ENCODE measurements around the gene ZNF521.

Gene ZNF521

DNA sequence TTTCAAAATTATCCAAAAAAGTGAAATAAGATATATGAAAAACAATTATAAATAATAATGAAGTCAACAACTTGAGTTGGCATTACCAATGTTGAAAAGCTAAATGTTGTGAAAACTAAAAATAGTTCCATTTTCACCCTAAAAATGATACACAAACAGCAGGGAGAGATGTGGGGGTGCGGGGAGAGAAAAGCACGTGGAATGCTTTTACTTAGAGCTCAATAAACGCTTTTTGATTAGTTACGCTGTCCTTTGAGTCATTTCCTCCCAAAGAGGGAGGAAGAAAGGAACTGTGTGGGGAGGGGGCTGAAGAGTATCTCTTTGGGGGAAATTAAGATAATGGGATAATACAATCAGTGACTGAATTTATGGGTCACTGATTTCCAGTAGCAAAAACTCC lies 29.2 kb downstream of the ZNF521 start:
- H3K4me1 ChIP-seq (ENCODE audit: control extremely low read depth in 1 of 4, control insufficient read depth in 4 of 4, insufficient read depth in 4 of 4, low read length in 3 of 4) = peaks cover 0 to 13% (median 8%) of the 10 kb centered on the region in 4 experiments
- H3K36me3 ChIP-seq (ENCODE audit: control insufficient read depth in 4 of 4, insufficient read depth in 4 of 4, low read length in 3 of 4) = peaks cover 2 to 32% (median 10%) of the 10 kb centered on the region in 4 experiments
- POLR2A ChIA-PET = no interaction called here
- CTCF ChIA-PET = interaction anchor here (0.8 to 3.0 kb wide), 5 partner anchors 12 to 19 kb away, joined by 3 to 16 read pairs (median 4); no protein-coding TSS in a partner anchor
- H3K27ac ChIP-seq (ENCODE audit: insufficient read depth in 1 of 2, low read depth in 1 of 2, low read length in 2 of 2, poor library complexity in 1 of 2, severe bottlenecking in 2 of 2) = no peak overlapping the region
- no peaks in the 10 kb centered on the region for H3K27me3 ChIP-seq (replicated peaks in 2 of 5; ENCODE audit: control insufficient read depth in 4 of 5, insufficient read depth in 5 of 5, low read length in 4 of 5)
- 84% methylated on average over 4 of the region's 4 CpGs for WGBS (ENCODE audit: insufficient coverage)
- no peak overlapping the region for H3K4me3 ChIP-seq (ENCODE audit: control insufficient read depth in 1 of 7, extremely low read depth in 1 of 7, insufficient read depth in 4 of 7, low read depth in 2 of 7, low read length in 6 of 7)
- no peak for DNase-seq
- no peaks in the 10 kb centered on the region for H3K9me3 ChIP-seq (ENCODE audit: control extremely low read depth in 1 of 5, control insufficient read depth in 4 of 5, insufficient read depth in 2 of 5, low read depth in 1 of 5, low read length in 4 of 5)

- no peaks in the 10 kb centered on the region for H3K9me3 ChIP-seq (ENCODE audit: control extremely low read depth in 1 of 5, control insufficient read depth in 4 of 5, insufficient read depth in 2 of 5, low read depth in 1 of 5, low read length in 4 of 5)
- H3K36me3 ChIP-seq (ENCODE audit: control insufficient read depth in 4 of 4, insufficient read depth in 4 of 4, low read length in 3 of 4) = peaks cover 3 to 33% (median 12%) of the 10 kb centered on the region in 4 experiments
- ChIA-PET CTCF (interaction anchor here (0.8 to 1.9 kb wide), 3 partner anchors 8 to 17 kb away, joined by 3 to 6 read pairs (median 5); no protein-coding TSS in a partner anchor), POLR2A (no interaction called here)
- H3K4me1 ChIP-seq (ENCODE audit: control extremely low read depth in 1 of 4, control insufficient read depth in 4 of 4, insufficient read depth in 4 of 4, low read length in 3 of 4) = peaks cover 0 to 16% (median 2%) of the 10 kb centered on the region in 4 experiments
- 83% methylated on average over 7 of the region's 9 CpGs for WGBS (ENCODE audit: insufficient coverage)
- no peak overlapping the region for H3K4me3 ChIP-seq (ENCODE audit: control insufficient read depth in 1 of 7, extremely low read depth in 1 of 7, insufficient read depth in 4 of 7, low read depth in 2 of 7, low read length in 6 of 7)
- H3K27me3 ChIP-seq (replicated peaks in 2 of 5; ENCODE audit: control insufficient read depth in 4 of 5, insufficient read depth in 5 of 5, low read length in 4 of 5) = no peaks in the 10 kb centered on the region
- DNase-seq = no peak
- H3K27ac ChIP-seq (ENCODE audit: insufficient read depth in 1 of 2, low read depth in 1 of 2, low read length in 2 of 2, poor library complexity in 1 of 2, severe bottlenecking in 2 of 2) = no peak overlapping the region
Observed at GRCh38 chr18:25316381-25317018, 35.5 kb downstream of the ZNF521 start.

GRCh38 chr18:25314838-25315190 lies 37.2 kb downstream of the ZNF521 start:
- DNase-seq = no peak
- H3K27me3 ChIP-seq (replicated peaks in 2 of 5; ENCODE audit: control insufficient read depth in 4 of 5, insufficient read depth in 5 of 5, low read length in 4 of 5) = no peaks in the 10 kb centered on the region
- no peak overlapping the region for H3K27ac ChIP-seq (ENCODE audit: insufficient read depth in 1 of 2, low read depth in 1 of 2, low read length in 2 of 2, poor library complexity in 1 of 2, severe bottlenecking in 2 of 2)
- ChIA-PET CTCF (interaction anchor here (0.5 to 1.7 kb wide), 4 partner anchors 17 to 236 kb away, joined by 3 to 5 read pairs (median 4); no protein-coding TSS in a partner anchor), POLR2A (no interaction called here)
- peaks cover 0 to 29% (median 3%) of the 10 kb centered on the region in 4 experiments for H3K4me1 ChIP-seq (ENCODE audit: control extremely low read depth in 1 of 4, control insufficient read depth in 4 of 4, insufficient read depth in 4 of 4, low read length in 3 of 4)
- no peak overlapping the region for H3K4me3 ChIP-seq (ENCODE audit: control insufficient read depth in 1 of 7, extremely low read depth in 1 of 7, insufficient read depth in 4 of 7, low read depth in 2 of 7, low read length in 6 of 7)
- no peaks in the 10 kb centered on the region for H3K9me3 ChIP-seq (ENCODE audit: control extremely low read depth in 1 of 5, control insufficient read depth in 4 of 5, insufficient read depth in 2 of 5, low read depth in 1 of 5, low read length in 4 of 5)
- peaks cover 2 to 23% (median 6%) of the 10 kb centered on the region in 4 experiments for H3K36me3 ChIP-seq (ENCODE audit: control insufficient read depth in 4 of 4, insufficient read depth in 4 of 4, low read length in 3 of 4)

- Histone ChIP-seq H3K4me1 (ENCODE audit: control extremely low read depth in 1 of 4, control insufficient read depth in 4 of 4, insufficient read depth in 4 of 4, low read length in 3 of 4) (peaks cover 0 to 30% (median 3%) of the 10 kb centered on the region in 4 experiments), H3K27me3 (replicated peaks in 2 of 5; ENCODE audit: control insufficient read depth in 4 of 5, insufficient read depth in 5 of 5, low read length in 4 of 5) (no peaks in the 10 kb centered on the region), H3K36me3 (ENCODE audit: control insufficient read depth in 4 of 4, insufficient read depth in 4 of 4, low read length in 3 of 4) (peaks cover 2 to 19% (median 4%) of the 10 kb centered on the region in 4 experiments), H3K9me3 (ENCODE audit: control extremely low read depth in 1 of 5, control insufficient read depth in 4 of 5, insufficient read depth in 2 of 5, low read depth in 1 of 5, low read length in 4 of 5) (no peaks in the 10 kb centered on the region), H3K27ac (ENCODE audit: insufficient read depth in 1 of 2, low read depth in 1 of 2, low read length in 2 of 2, poor library complexity in 1 of 2, severe bottlenecking in 2 of 2) (no peak overlapping the region), H3K4me3 (ENCODE audit: control insufficient read depth in 1 of 7, extremely low read depth in 1 of 7, insufficient read depth in 4 of 7, low read depth in 2 of 7, low read length in 6 of 7) (peak overlapping the region in 1 of 7 experiments; percentile 7)
- ChIA-PET CTCF (interaction anchor here (0.5 to 1.7 kb wide), 4 partner anchors 12 to 235 kb away, joined by 3 to 5 read pairs (median 4); no protein-coding TSS in a partner anchor), POLR2A (no interaction called here)
- DNase-seq = no peak
- WGBS (ENCODE audit: insufficient coverage) = 100% methylated on average over 1 of the region's 3 CpGs
Observed at GRCh38 chr18:25314151-25314837, 37.7 kb downstream of the ZNF521 start.

- CTCF ChIA-PET = interaction anchor here (0.7 to 1.3 kb wide), 4 partner anchors 11 to 28 kb away, joined by 3 to 5 read pairs (median 3); no protein-coding TSS in a partner anchor
- H3K27ac ChIP-seq (ENCODE audit: insufficient read depth in 1 of 2, low read depth in 1 of 2, low read length in 2 of 2, poor library complexity in 1 of 2, severe bottlenecking in 2 of 2) = no peak overlapping the region
- WGBS (ENCODE audit: insufficient coverage) = no CpG with 5 or more reads among the region's 1 CpG
Observed at GRCh38 chr18:25313268-25313667, 38.7 kb downstream of the ZNF521 start.

DNA sequence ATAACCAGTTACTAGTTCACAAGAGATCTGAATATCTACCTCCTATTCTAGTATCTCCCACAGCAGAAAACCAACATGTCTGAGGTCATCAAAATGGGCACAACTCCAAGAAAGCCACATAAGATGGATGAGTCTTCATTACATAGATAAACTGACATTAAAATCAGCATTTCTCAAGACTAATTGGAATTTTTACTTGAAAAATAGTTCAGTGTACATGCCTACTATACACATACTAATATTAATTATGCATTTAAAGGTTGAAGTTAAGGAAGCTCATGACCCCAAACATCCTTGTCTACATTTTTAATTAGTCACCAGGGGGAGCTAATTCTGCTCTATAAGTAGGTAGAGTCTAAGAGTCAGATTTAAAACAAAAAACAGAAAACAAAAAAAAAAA lies 41.9 kb downstream of the ZNF521 start:
- Histone ChIP-seq H3K27ac (ENCODE audit: insufficient read depth in 1 of 2, low read depth in 1 of 2, low read length in 2 of 2, poor library complexity in 1 of 2, severe bottlenecking in 2 of 2) (peak overlapping the region in 1 of 2 experiments; percentile 5), H3K4me1 (ENCODE audit: control extremely low read depth in 1 of 4, control insufficient read depth in 4 of 4, insufficient read depth in 4 of 4, low read length in 3 of 4) (peaks cover 0 to 45% (median 7%) of the 10 kb centered on the region in 4 experiments), H3K36me3 (ENCODE audit: control insufficient read depth in 4 of 4, insufficient read depth in 4 of 4, low read length in 3 of 4) (peaks cover 0 to 2% (median under 1%) of the 10 kb centered on the region in 4 experiments), H3K9me3 (ENCODE audit: control extremely low read depth in 1 of 5, control insufficient read depth in 4 of 5, insufficient read depth in 2 of 5, low read depth in 1 of 5, low read length in 4 of 5) (no peaks in the 10 kb centered on the region), H3K27me3 (replicated peaks in 2 of 5; ENCODE audit: control insufficient read depth in 4 of 5, insufficient read depth in 5 of 5, low read length in 4 of 5) (no peaks in the 10 kb centered on the region), H3K4me3 (ENCODE audit: control insufficient read depth in 1 of 7, extremely low read depth in 1 of 7, insufficient read depth in 4 of 7, low read depth in 2 of 7, low read length in 6 of 7) (no peak overlapping the region)
- POLR2A ChIA-PET = interaction anchor here (0.8 to 1.0 kb wide), 2 partner anchors 9 to 74 kb away, joined by 3 read pairs; no protein-coding TSS in a partner anchor
- peak; percentile 73 to 86 (median 85) for DNase-seq
- CTCF ChIA-PET = interaction anchor here (0.7 to 3.8 kb wide), 8 partner anchors 9 to 94 kb away, joined by 3 to 16 read pairs (median 4); partner anchors contain the start of gene ZNF521

More at GRCh38 chr18:25313268-25313667, 38.7 kb downstream of the ZNF521 start:
- Histone ChIP-seq H3K4me1 (ENCODE audit: control extremely low read depth in 1 of 4, control insufficient read depth in 4 of 4, insufficient read depth in 4 of 4, low read length in 3 of 4) (peaks cover 0 to 35% (median 3%) of the 10 kb centered on the region in 4 experiments), H3K4me3 (ENCODE audit: control insufficient read depth in 1 of 7, extremely low read depth in 1 of 7, insufficient read depth in 4 of 7, low read depth in 2 of 7, low read length in 6 of 7) (no peak overlapping the region), H3K9me3 (ENCODE audit: control extremely low read depth in 1 of 5, control insufficient read depth in 4 of 5, insufficient read depth in 2 of 5, low read depth in 1 of 5, low read length in 4 of 5) (no peaks in the 10 kb centered on the region), H3K36me3 (ENCODE audit: control insufficient read depth in 4 of 4, insufficient read depth in 4 of 4, low read length in 3 of 4) (peaks cover 2 to 10% (median 4%) of the 10 kb centered on the region in 4 experiments), H3K27me3 (replicated peaks in 2 of 5; ENCODE audit: control insufficient read depth in 4 of 5, insufficient read depth in 5 of 5, low read length in 4 of 5) (no peaks in the 10 kb centered on the region)
- peak in 2 of 3 donors; percentile 18 to 44 for DNase-seq
- POLR2A ChIA-PET = no interaction called here
